Astrocyte of the spinal cord (primary cell): ENCODE data around the gene ACTR5.

Source experiments
- DNase-seq: peaks from one replicate; pipeline ENCODE4 v3.0.0; 2011; ENCODE audit warnings: low read depth, low spot score
- H3K4me3 ChIP-seq: 2 replicates; pipeline ENCODE4 v1.5.1; 2011; ENCODE audit warnings: low read depth, mild to moderate bottlenecking, low read length, moderate library complexity
- in situ Hi-C: cut with HindIII; loops from 2 replicates; pipeline ENCODE4 v1.10.0; 2017; ENCODE audit warnings: low sequenced_read_pairs
- TF ChIP-seq, protein P1 (sequence below): IDR thresholded peaks from 2 replicates; pipeline ENCODE4 v1.5.1; 2012; ENCODE audit warnings: low read depth, mild to moderate bottlenecking, low read length, inconsistent platforms

The ACTR5 gene

DNA sequence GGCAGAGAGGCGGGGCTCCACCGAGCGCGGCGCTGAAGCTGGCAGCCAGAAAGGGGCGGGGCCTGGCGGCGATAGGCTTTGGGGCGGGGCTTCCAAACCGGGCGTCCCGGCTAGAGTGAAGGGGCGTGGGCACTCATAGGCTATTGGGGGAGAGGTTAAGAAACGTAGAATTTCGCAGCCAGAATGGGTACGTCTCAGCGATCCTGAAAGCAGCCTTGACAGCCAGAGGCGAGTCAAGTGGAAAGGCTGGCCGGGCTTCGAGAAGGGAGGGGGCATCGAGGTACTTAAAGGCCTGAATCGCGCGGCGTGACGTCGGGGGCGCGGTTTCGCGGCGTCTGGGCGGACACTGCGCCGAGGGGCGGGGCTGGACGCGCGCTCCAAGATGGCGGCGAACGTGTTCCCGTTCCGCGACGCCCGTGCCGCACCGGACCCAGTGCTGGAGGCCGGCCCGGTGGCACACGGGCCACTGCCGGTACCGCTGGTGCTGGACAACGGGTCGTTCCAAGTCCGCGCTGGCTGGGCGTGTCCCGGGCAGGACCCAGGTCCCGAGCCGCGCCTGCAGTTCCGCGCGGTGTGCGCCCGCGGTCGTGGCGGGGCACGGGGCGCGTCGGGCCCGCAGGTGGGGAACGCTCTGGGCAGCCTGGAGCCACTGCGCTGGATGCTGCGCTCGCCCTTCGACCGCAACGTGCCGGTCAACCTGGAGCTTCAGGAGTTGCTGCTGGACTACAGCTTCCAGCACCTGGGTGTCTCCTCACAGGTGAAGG lies at the start of gene ACTR5:
Gene ACTR5, plus strand, starts transcription at position 364 of the 764 bp plus-strand sequence. Its CDS starts 19 bp downstream, at position 383.
- DNase-seq = peak; percentile 91
- in situ Hi-C loops = no loop called here
- TF ChIP-seq, protein P1, sequence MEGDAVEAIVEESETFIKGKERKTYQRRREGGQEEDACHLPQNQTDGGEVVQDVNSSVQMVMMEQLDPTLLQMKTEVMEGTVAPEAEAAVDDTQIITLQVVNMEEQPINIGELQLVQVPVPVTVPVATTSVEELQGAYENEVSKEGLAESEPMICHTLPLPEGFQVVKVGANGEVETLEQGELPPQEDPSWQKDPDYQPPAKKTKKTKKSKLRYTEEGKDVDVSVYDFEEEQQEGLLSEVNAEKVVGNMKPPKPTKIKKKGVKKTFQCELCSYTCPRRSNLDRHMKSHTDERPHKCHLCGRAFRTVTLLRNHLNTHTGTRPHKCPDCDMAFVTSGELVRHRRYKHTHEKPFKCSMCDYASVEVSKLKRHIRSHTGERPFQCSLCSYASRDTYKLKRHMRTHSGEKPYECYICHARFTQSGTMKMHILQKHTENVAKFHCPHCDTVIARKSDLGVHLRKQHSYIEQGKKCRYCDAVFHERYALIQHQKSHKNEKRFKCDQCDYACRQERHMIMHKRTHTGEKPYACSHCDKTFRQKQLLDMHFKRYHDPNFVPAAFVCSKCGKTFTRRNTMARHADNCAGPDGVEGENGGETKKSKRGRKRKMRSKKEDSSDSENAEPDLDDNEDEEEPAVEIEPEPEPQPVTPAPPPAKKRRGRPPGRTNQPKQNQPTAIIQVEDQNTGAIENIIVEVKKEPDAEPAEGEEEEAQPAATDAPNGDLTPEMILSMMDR = no peak
- H3K4me3 ChIP-seq = peak within 1 kb of the TSS; percentile 87

DNA sequence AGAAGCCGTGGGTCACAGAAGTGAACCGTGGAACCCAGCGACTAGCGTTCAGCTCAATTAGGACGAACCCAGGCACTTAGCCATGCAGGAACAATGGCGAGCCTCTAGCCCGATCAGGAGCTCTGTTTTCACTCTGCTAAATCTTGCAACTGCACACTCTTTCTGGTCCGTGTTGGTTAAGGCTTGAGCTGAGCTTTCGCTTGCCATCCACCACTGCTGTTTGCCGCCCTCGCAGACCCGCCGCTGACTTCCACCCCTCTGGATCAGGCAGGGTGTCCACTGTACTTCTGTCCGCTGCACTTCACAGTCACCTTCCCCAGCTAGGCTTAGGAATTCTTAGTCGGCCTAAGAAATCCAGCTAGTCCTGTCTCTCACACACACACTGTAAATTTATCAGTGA lies 49.7 kb upstream of the ACTR5 start:
- in situ Hi-C loops = no loop called here
- TF ChIP-seq, protein P1 = no peak
- DNase-seq = no peak
- H3K4me3 ChIP-seq = no peak overlapping the region

DNA sequence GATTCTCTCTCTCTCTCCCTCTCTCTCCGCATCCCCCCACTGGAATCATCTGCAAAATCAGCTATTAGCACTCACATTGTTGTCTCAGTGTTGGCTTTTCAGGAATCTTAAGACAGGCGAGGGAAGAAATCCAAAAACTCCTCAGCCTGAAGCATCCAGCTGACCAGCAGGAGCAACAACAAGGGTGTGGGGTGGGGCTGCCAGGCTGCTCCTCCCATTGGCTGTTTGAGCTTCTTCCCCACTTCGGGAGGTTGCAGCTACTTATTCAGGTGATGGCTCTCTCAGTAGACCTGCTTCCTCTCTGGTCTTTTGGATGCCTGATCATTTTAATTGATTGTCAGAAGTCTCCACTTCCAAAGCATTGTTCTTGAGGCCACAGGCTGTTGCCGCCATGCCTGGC lies 48.1 kb upstream of the ACTR5 start:
- DNase-seq = no peak
- in situ Hi-C loops = no loop called here
- H3K4me3 ChIP-seq = no peak overlapping the region
- TF ChIP-seq, protein P1 = no peak

DNA sequence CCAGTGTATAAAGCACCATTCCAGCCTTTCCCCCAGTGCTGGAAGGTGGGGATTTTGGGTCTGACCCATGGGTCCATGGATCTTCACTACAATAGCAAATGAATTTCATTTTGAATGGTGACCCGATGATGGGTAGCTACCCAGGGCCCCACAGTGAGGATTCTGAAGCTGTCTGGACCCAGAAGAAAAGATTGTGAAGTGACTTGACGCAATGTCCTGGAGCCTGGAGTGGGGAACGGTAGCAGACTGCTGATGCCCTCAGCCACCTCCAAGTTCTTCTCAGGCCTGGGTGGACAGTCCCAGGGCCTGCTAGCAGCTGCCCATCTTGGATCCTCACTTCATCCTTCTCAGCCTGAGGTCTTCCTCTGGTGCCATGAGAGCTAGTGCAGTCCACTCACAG lies 47.3 kb upstream of the ACTR5 start:
- H3K4me3 ChIP-seq = no peak overlapping the region
- TF ChIP-seq, protein P1 = no peak
- DNase-seq = no peak
- in situ Hi-C loops = no loop called here

DNA sequence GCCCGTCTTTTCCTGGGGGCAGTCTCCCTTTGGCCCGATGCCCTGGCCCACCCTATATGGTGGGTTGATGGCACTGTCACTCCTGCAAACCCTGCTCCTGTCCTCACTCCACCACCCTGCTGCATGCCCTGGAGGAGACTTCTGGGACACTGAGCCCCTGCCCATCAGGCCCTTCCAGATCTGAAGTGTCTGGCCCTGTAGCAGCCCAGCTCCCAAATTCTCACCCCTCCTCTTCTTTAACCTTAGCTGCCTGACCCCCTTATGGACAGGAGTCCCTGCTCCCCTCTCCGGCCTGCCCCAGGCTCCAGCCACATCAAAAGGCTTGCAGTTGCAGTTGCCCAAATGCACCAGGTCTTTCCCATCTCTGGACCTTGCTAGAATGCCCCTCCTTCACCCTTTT lies 44.7 kb upstream of the ACTR5 start:
- no peak overlapping the region for H3K4me3 ChIP-seq
- in situ Hi-C loops = no loop called here
- TF ChIP-seq, protein P1 = no peak
- no peak for DNase-seq

DNA sequence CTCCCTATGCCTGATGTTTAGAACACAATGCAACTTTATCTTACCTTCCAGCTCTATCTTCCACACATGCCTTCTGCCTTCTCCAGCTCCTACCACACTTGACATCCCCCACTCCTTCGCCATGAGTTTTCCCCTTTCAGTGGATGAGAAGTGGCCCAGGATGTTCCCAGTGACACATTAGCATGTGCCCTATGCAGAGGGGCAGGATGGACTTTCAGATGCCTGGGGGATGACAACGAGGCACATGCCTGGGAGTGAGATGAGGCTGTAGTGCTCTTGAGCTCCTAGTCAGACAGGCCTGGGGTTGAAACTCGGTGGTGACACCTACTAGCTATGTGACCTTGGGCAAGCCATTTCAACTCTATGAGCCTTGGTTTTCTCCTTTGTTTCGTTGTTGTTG lies 44.1 kb upstream of the ACTR5 start:
- TF ChIP-seq, protein P1 = no peak
- H3K4me3 ChIP-seq = no peak overlapping the region
- DNase-seq = no peak
- in situ Hi-C loops = no loop called here
